Breast epithelium (tissue), 3 donors: ENCODE results near the gene ZNF823.

ENCODE experiments used
- POLR2A ChIP-seq: fragments of 450-650 bp; IDR thresholded peaks from one replicate; pipeline ENCODE4 v1.6.1; 2016; ENCODE audit warnings: antibody characterized with exemption, mild to moderate bottlenecking, moderate library complexity
- POLR2AphosphoS5 ChIP-seq, 3 donors: sonication (generic); formaldehyde crosslinking; IDR thresholded peaks; one replicate each; pipeline ENCODE4 v1.6.1; 2017; ENCODE audit warnings: antibody characterized with exemption in 3 of 3
- TF ChIP-seq, protein P1 (sequence below), 3 donors: fragments of 450-650 bp; IDR thresholded peaks; one replicate each; pipeline ENCODE4 v1.5.1; 2016 to 2017; ENCODE audit warnings: antibody characterized with exemption in 3 of 3, mild to moderate bottlenecking in 3 of 3, moderate library complexity in 3 of 3

DNA sequence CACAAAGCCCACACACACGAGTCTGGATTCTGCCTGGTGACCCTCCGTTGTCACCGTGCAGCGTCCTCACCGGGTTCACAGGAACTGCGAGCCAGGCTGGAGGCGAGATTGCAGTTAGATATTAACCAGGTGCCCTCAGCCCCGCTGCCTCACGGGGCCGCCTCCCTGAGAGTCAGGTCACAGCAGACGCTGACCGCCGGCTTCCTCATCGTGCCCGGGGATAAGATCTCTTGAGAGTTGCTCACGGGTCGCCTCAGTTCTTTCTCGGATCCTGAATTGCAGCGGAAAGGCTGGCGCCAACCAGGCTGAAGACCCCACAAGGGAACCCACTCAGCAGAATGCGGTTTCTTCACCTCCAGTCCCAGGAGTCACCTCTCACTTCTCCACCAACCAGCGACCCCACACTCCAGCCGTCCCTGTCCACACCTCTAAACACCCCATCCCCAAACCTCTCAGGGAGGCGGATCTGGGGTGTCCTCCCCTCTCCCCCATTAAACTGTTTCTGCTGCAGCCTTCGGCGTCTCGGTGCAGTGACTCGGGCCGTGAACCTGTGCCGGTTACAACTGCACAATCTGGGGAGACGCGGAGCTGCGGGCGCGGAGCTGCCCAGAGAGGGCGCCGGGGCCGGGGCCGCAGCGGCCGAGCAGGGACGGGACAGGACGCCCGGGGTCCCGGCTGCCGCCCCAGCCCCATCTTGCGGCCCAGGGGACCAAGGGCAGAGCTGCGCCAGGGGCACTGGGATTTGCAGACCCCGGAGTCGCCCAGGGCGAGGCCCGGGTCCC is 591 bp downstream of the ZNF823 start:
- TF ChIP-seq, protein P1, sequence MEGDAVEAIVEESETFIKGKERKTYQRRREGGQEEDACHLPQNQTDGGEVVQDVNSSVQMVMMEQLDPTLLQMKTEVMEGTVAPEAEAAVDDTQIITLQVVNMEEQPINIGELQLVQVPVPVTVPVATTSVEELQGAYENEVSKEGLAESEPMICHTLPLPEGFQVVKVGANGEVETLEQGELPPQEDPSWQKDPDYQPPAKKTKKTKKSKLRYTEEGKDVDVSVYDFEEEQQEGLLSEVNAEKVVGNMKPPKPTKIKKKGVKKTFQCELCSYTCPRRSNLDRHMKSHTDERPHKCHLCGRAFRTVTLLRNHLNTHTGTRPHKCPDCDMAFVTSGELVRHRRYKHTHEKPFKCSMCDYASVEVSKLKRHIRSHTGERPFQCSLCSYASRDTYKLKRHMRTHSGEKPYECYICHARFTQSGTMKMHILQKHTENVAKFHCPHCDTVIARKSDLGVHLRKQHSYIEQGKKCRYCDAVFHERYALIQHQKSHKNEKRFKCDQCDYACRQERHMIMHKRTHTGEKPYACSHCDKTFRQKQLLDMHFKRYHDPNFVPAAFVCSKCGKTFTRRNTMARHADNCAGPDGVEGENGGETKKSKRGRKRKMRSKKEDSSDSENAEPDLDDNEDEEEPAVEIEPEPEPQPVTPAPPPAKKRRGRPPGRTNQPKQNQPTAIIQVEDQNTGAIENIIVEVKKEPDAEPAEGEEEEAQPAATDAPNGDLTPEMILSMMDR (IDR thresholded peaks at IDR 0.05) = no peak
- TF ChIP-seq POLR2AphosphoS5 (IDR thresholded peaks at IDR 0.05) (no peak), POLR2A (no peak)
